ENCODE results near the gene FBLN5.

- TF ChIP-seq CTCF (IDR thresholded peaks at IDR 0.05; ENCODE audit: extremely low read depth in 1 of 2, insufficient read depth in 1 of 2, low read depth in 1 of 2, low read length in 2 of 2) (no peak), POLR2A (IDR thresholded peaks at IDR 0.05; ENCODE audit: low read depth, low read length) (no peak), POLR2AphosphoS5 (IDR thresholded peaks at IDR 0.05; ENCODE audit: insufficient read depth, low read depth, low read length) (no peak)
Observed at GRCh38 chr14:91985521-91986255, 38.2 kb upstream of the FBLN5 start.

Data from endothelial cell of umbilical vein (primary cell).